ENCODE results near the gene BRD1. TPM values are rescaled to one million over a fixed set of nuclear protein-coding genes. Genes with fewer than 3 reads are reported as not detected.
A peak's percentile ranks its signal among the peaks of the same experiment; 100 is the strongest.

The BRD1 gene
- total RNA-seq, 1 donor = 29.8 TPM

GRCh38 chr22:49867303-49868265 lies 39.9 kb upstream of the BRD1 start:
- DNase-seq (ENCODE audit: low read depth) = no peak
- no peak for TF ChIP-seq CTCF (IDR thresholded peaks at IDR 0.05; ENCODE audit: insufficient read depth, low read depth, low read length)
- no peak overlapping the region for H3K4me3 ChIP-seq (ENCODE audit: low read depth, low read length)

GRCh38 chr22:49866646-49867045 lies 39.0 kb upstream of the BRD1 start:
- TF ChIP-seq CTCF (IDR thresholded peaks at IDR 0.05; ENCODE audit: insufficient read depth, low read depth, low read length) = no peak
- H3K4me3 ChIP-seq (ENCODE audit: low read depth, low read length) = no peak overlapping the region
- DNase-seq (ENCODE audit: low read depth) = no peak

GRCh38 chr22:49866134-49866533 lies 38.5 kb upstream of the BRD1 start:
- DNase-seq (ENCODE audit: low read depth) = no peak
- TF ChIP-seq CTCF (IDR thresholded peaks at IDR 0.05; ENCODE audit: insufficient read depth, low read depth, low read length) = no peak
- H3K4me3 ChIP-seq (ENCODE audit: low read depth, low read length) = no peak overlapping the region

- no peak overlapping the region for H3K4me3 ChIP-seq (ENCODE audit: low read depth, low read length)
- no peak for TF ChIP-seq CTCF (IDR thresholded peaks at IDR 0.05; ENCODE audit: insufficient read depth, low read depth, low read length)
- no peak for DNase-seq (ENCODE audit: low read depth)
Measured at GRCh38 chr22:49865156-49865555, 37.5 kb upstream of the BRD1 start.

- peak; percentile 3 for DNase-seq (ENCODE audit: low read depth)
- no peak for TF ChIP-seq CTCF (IDR thresholded peaks at IDR 0.05; ENCODE audit: insufficient read depth, low read depth, low read length)
- no peak overlapping the region for H3K4me3 ChIP-seq (ENCODE audit: low read depth, low read length)
Measured at GRCh38 chr22:49863931-49864330, 36.3 kb upstream of the BRD1 start.

- TF ChIP-seq CTCF (IDR thresholded peaks at IDR 0.05; ENCODE audit: insufficient read depth, low read depth, low read length) = no peak
- DNase-seq (ENCODE audit: low read depth) = no peak
- H3K4me3 ChIP-seq (ENCODE audit: low read depth, low read length) = no peak overlapping the region
Measured at GRCh38 chr22:49862496-49862776, 34.8 kb upstream of the BRD1 start.
